Heart left ventricle (tissue), 13 donors: ENCODE results near the gene IRS4.

Experiments used
- CTCF ChIP-seq, 12 donors: fragments of 200-600 bp; sonication (generic) in 4 of 12; IDR thresholded peaks; one replicate each; pipeline versions ENCODE4 v1.5.0 to v1.8.0; 2018 to 2022; ENCODE audit warnings: antibody characterized with exemption in 12 of 12, mild to moderate bottlenecking in 5 of 12
- POLR2A ChIP-seq, 2 donors: fragments of 450-650 bp; IDR thresholded peaks; one replicate each; pipeline ENCODE4 v1.6.1; 2017; ENCODE audit warnings: antibody characterized with exemption in 2 of 2, mild to moderate bottlenecking in 2 of 2, moderate library complexity in 2 of 2
- donor health status: ischemic (EF 13 %, LVEDD 7.1; RV severe dilation, severe dysfunction).
- donor health status: DM: no; HTN: yes; CAD: no.
- donor health status: DM: no; HTN: no; CAD: no.
- donor health status: ischemic (EF 25% LVEDD 6.9; RV normal size, moderate dysfunction).
- donor health status: ischemic (EF 25% LVEDD 5.7; RV mildly dilated, moderate dysfunction).
- donor health status: ischemic (EF 35%, LVEDD 5.7; RV mildly dilated, moderate dysfunction).
- donor health status: nonischemic (EF 11% LVEDD 7.7; RV severe dilation, severe dysfunction).
- donor health status: DM: yes; HTN: yes; CAD: no.
- donor health status: PGD.
- donor health status: ischemic (EF 29% LVEDD 5.4; RV normal size, mild dysfunction).
- donor health status: nonischemic (EF 23%, LVEDD 6.1; RV moderate dilation, normal function).

GRCh38 chrX:108735091-108735678 is 1.2 kb downstream of the IRS4 start:
- TF ChIP-seq POLR2A (IDR thresholded peaks at IDR 0.05) (no peak), CTCF (IDR thresholded peaks at IDR 0.05) (no peak)
